Activated T-cell treated with anti-CD3 and anti-CD28 coated beads, Interleukin-2, amount 50 U/mL, for 48 hours (primary cell): ENCODE measurements around the gene FAM50A.
"Not testable (repeated sequence)": the region's sequence is repeated elsewhere in the genome, so short reads cannot be mapped to it uniquely, and the experiment has no call there.

Experiments used
- DNase-seq, 2 experiments: peaks; one replicate each; pipeline ENCODE4 v3.0.0-alpha.2; 2020

Gene FAM50A

DNA sequence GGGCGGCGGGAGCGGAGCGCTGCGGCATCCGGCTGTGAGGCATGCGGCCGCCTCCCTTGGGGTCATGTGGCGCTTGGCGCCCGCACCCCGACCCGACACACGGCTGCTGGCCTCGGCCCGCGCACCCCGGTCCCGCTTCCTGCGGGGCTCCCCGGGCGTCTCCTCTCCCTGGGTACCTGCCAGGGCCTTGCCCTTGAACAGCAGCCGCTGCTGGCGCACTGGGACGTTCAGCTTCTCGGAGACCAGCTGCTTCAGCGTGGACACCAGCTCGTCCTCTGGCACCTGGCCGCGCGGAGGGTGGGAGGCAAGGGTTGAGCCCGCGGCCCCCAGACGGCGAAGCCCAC lies 42.1 kb downstream of the FAM50A start:
- DNase-seq = peak; percentile 49 to 63

GRCh38 chrX:154486396-154487207 lies 42.7 kb downstream of the FAM50A start, which contains the start of gene UBL4A:
Gene UBL4A (minus strand): TSS chrX:154486615. CDS start chrX:154486584, 31 bp downstream.
- DNase-seq = peak; percentile 65 to 75

DNA sequence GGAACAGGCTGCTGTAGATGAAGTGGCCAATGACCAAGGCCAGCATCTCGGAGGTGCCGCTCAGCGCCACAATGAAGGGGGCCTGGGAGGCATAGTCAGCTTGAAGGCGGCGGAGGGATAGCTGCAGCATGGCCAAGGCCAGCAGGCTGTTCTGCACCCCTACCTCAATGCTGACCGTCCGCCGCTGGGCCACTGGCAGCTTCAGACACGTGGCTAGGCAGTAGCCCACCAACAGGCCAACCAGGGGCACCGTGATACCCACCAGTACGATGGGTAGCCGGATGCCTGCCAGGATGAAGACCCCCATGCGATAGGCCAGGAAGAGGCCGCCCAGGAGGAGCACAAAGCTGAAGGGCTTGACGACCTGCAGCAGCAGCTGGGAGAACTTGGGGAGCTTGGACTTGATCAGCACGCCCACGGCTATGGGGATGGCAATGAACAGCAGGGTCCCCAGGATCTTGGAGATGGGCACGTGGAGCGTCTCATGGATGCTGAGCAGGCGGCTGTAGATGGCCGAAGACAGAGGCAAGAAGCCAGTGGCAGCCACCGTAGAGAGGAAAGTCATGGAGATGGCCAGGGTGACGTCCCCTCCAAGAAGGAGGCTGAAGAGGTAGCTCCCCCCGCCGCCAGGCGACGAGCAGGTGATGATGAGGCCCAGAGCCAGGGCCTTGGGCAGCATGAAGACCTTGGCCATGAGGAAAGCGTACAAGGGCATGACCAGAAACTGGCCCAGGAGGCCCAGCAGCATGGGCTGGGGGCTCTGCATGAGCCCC lies 43.8 kb downstream of the FAM50A start:
- DNase-seq = no peak

GRCh38 chrX:154488336-154489075 lies 44.6 kb downstream of the FAM50A start:
- no peak for DNase-seq

GRCh38 chrX:154489182-154489581 lies 45.2 kb downstream of the FAM50A start:
- DNase-seq = no peak

DNA sequence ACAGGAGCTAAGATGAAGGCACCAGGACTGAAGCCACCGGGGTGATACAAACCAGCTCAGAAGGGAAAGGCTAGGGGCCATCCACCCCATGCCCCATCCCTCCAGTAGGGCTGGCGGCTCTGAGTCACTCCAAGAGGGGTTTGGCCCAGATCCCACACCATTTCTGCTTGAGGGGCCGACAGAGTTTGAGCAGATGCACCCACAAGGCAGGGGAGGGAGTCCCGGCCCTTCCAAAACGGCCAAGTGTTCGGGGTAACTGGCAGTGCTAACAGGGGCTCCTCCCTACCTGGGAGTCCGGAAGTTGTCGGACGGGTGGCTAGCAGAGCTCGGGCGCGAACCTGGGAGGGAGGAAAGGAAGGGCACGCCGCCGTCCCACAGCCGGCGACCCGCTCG lies 46.1 kb downstream of the FAM50A start:
- DNase-seq = peak in 1 of 2 experiments; percentile 54

- peak; percentile 88 to 92 for DNase-seq
Measured at GRCh38 chrX:154490414-154491083, 46.6 kb downstream of the FAM50A start, which contains the start of gene SLC10A3. Gene SLC10A3 (minus strand): TSS chrX:154490629. CDS start chrX:154488940, 1,689 bp downstream.

- DNase-seq = no peak
Measured at GRCh38 chrX:154494715-154495114, 50.8 kb downstream of the FAM50A start.

- DNase-seq = no peak
Measured at GRCh38 chrX:154495472-154495922, 51.6 kb downstream of the FAM50A start.

GRCh38 chrX:154496591-154497137 lies 52.7 kb downstream of the FAM50A start:
- not testable (repeated sequence) for DNase-seq
